ENCODE results near the gene CEP170B. TPM values are rescaled to one million over a fixed set of nuclear protein-coding genes. Genes with fewer than 3 reads are reported as not detected.
"Not testable (repeated sequence)": the region's sequence is repeated elsewhere in the genome, so short reads cannot be mapped to it uniquely, and the experiment has no call there.

CEP170B gene
- total RNA-seq, 1 experiment from 2014 or later = 0.12 TPM

GRCh38 chr14:104857931-104858330, 7.1 kb upstream of the CEP170B start:
- not testable (repeated sequence) for H3K4me1 ChIP-seq; H3K27ac ChIP-seq; H3K9me3 ChIP-seq (replicated peaks); H3K36me3 ChIP-seq; H3K4me3 ChIP-seq; H3K27me3 ChIP-seq; DNase-seq

GRCh38 chr14:104858811-104859426, 6.1 kb upstream of the CEP170B start:
- H3K27me3 ChIP-seq = no peaks in the 10 kb centered on the region

DNA sequence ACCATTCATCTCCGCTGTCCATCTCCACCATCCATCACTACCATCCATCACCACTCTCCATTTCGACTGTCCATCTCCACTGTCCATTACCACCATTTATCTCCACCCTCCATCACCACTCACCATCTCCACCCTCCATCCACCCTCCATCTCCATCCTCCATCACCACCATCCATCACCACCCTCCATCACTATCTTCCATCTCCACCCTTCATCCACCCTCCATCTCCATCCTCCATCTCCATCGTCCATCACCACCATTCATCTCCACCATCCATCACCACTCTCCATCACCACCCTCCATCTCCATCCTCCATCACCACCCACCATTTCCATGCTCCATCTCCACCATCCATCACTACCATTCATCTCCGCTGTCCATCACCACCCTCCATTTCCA, 5.2 kb upstream of the CEP170B start:
- no peaks in the 10 kb centered on the region for H3K27me3 ChIP-seq
- DNase-seq = no peak
- no peak overlapping the region for H3K27ac ChIP-seq
- no peaks in the 10 kb centered on the region for H3K9me3 ChIP-seq (replicated peaks)
- H3K4me1 ChIP-seq = no peaks in the 10 kb centered on the region
- no peak overlapping the region for H3K4me3 ChIP-seq
- H3K36me3 ChIP-seq = no peaks in the 10 kb centered on the region

More at GRCh38 chr14:104858811-104859426, 6.1 kb upstream of the CEP170B start:
- Histone ChIP-seq H3K4me1 (no peaks in the 10 kb centered on the region), H3K4me3 (no peak overlapping the region), H3K9me3 (replicated peaks) (no peaks in the 10 kb centered on the region), H3K27ac (no peak overlapping the region), H3K36me3 (no peaks in the 10 kb centered on the region)
- no peak for DNase-seq

DNA sequence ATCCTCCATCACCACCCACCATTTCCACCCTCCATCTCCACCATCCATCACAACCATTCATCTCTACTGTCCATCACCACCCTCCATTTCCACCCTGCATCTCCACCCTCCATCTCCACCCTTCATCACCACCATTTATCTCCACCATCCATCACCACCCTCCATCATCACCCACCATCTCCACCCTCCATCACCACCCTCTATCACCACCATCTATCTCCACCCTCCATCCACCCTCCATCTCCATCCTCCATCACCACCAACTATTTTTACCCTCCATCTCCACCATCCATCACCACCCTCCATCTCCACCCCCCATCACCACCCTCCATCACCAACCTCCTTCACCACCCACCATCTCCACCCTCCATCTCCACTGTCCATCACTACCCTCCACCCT, 4.7 kb upstream of the CEP170B start:
- H3K27me3 ChIP-seq = no peaks in the 10 kb centered on the region
- DNase-seq = no peak
- no peaks in the 10 kb centered on the region for H3K9me3 ChIP-seq (replicated peaks)
- H3K4me3 ChIP-seq = no peak overlapping the region
- no peaks in the 10 kb centered on the region for H3K36me3 ChIP-seq
- H3K4me1 ChIP-seq = no peaks in the 10 kb centered on the region
- H3K27ac ChIP-seq = no peak overlapping the region

DNA sequence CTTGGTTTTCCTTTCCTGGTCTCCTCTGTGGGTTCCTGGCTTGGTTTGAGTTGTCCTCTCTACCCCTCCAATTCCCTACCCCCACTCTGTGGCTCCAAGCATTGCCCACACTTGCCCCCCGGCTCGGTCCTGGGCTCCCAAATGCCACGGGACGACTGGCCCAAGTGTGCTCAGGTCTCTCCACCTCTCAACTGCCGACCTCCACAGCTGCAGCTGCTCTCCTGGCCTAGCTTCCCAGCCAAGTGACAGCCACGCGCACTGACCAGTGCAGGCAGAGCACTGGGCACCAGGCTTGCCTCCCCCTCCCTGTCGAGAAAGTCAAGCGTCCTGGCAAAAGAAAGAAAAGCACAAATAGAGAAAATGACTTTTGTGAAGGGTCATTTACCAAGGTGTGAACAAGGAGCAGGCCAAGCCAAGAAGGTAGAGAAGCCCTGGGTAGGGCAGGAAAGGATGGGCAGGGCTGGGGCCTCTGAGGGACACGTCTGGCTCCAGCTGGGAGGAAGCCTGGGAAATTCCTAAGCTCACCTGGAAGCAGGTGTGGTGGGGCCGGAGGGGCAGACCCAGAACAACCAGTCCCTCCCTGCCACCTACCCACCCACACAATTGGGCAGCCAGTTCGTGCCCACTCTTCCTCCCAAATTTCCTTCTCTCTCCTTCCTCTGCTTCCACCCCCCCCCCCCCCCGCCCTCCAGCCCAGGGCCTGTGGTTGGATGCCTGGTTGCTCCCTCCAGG, 1.8 kb upstream of the CEP170B start:
- Histone ChIP-seq H3K27ac (no peak overlapping the region), H3K4me1 (no peaks in the 10 kb centered on the region), H3K4me3 (no peak overlapping the region), H3K27me3 (no peaks in the 10 kb centered on the region), H3K36me3 (no peaks in the 10 kb centered on the region), H3K9me3 (replicated peaks) (no peaks in the 10 kb centered on the region)
- DNase-seq = no peak

- H3K4me3 ChIP-seq = no peak overlapping the region
- DNase-seq = no peak
- no peaks in the 10 kb centered on the region for H3K9me3 ChIP-seq (replicated peaks)
- H3K4me1 ChIP-seq = no peaks in the 10 kb centered on the region
- H3K27ac ChIP-seq = no peak overlapping the region
- H3K36me3 ChIP-seq = no peaks in the 10 kb centered on the region
- H3K27me3 ChIP-seq = no peaks in the 10 kb centered on the region
Observed at GRCh38 chr14:104863923-104864266, 1.2 kb upstream of the CEP170B start.

DNA sequence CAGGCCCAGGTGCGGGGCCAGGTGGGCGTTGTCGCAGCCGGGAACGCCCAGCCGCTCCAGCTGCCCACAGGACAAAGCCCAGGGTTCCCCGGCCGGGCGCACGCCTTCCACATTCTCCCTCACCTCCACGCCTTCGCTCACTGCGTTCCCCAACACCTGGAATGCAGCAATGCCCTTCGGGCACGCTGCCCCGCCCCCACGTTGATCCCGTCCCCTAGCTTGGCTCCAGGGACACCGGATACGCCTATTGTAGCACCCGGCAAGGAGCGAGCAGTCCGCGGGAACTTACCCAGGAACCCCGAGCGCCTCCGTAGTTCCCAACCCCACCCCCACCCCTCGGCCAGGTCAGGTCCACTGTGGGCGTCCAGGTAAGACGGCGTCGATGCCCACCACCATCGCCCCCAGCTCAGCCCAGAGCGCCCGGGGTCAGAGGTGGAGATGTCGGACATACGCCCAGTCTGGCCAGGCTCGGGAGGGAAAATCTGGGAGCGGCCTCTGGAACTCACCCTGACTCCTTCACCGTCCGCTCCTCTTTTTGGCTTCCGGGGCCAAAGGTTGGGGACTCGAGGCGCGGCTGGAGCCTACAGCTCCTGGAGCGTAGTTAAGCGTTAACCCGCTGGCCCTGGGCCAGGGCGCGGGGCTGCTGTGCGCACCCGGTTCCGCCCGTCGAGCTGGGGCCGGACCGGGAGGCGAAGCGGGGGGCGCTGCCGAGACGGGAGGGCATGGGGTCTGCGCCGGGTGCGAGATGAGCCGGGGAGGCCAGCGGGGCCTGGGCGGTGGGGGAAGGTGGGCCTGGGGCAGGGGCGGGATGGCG, 594 bp upstream of the CEP170B start:
- H3K9me3 ChIP-seq (replicated peaks) = no peaks in the 10 kb centered on the region
- 0 out of 2 replicates have a peak, but pooled peaks cover 1% of the 10 kb centered on the region for H3K27me3 ChIP-seq
- no peak overlapping the region for H3K4me3 ChIP-seq
- no peak for DNase-seq
- H3K4me1 ChIP-seq = no peaks in the 10 kb centered on the region
- H3K36me3 ChIP-seq = no peaks in the 10 kb centered on the region
- H3K27ac ChIP-seq = no peak overlapping the region

GRCh38 chr14:104865631-104866441, 768 bp downstream of the CEP170B start:
- Histone ChIP-seq H3K36me3 (no peaks in the 10 kb centered on the region), H3K27ac (no peak overlapping the region), H3K4me3 (no peak overlapping the region), H3K9me3 (replicated peaks) (no peaks in the 10 kb centered on the region), H3K4me1 (no peaks in the 10 kb centered on the region), H3K27me3 (peaks cover 11% of the 10 kb centered on the region; the same call in 1 of the 2 replicates)
- no peak for DNase-seq

- Histone ChIP-seq H3K4me1 (no peaks in the 10 kb centered on the region), H3K9me3 (replicated peaks) (no peaks in the 10 kb centered on the region), H3K27ac (no peak overlapping the region), H3K27me3 (peaks cover 11% of the 10 kb centered on the region; the same call in 1 of the 2 replicates), H3K4me3 (no peak overlapping the region), H3K36me3 (no peaks in the 10 kb centered on the region)
- DNase-seq = no peak
Observed at GRCh38 chr14:104866451-104867370, 1.6 kb downstream of the CEP170B start.

DNA sequence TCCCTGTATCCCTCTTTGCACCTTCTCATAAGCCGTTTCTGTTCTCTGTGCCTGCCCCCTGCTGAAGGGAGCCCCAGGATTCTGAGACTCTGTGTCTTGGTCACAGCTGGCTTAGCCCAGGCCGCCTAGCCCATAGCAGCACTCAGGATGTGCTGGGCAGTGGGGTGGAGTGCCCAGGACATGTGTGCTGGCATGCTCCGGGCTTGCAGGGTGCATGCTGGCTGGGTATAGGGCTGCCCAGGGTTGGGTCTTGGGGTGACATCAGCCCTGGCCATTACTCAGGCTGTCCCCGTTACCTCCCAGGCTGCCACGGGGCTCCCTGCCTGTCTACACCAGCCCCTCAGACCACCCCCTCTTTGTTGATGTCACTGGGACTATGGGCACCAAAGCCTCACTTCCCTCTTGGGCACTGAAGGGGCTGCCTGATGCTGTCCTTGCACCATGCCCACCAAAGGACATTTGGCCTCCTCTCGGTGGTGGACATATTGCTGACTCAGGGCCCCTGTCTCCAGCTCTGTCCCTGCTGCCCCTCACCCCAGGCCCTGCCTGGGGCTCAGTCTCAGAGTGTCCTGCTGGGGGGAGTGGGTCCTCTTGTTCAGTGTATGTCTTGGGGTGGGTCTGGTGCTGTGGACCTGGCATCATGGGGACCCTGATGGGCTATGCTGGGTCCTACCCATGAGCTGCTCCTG, 2.4 kb downstream of the CEP170B start:
- H3K9me3 ChIP-seq (replicated peaks) = no peaks in the 10 kb centered on the region
- no peak for DNase-seq
- no peaks in the 10 kb centered on the region for H3K4me1 ChIP-seq
- H3K27ac ChIP-seq = no peak overlapping the region
- no peaks in the 10 kb centered on the region for H3K36me3 ChIP-seq
- peaks cover 11% of the 10 kb centered on the region; the same call in 1 of the 2 replicates for H3K27me3 ChIP-seq
- H3K4me3 ChIP-seq = no peak overlapping the region

- Histone ChIP-seq H3K4me3 (no peak overlapping the region), H3K9me3 (replicated peaks) (no peaks in the 10 kb centered on the region), H3K27me3 (peaks cover 11% of the 10 kb centered on the region; the same call in 1 of the 2 replicates), H3K27ac (no peak overlapping the region), H3K36me3 (no peaks in the 10 kb centered on the region), H3K4me1 (no peaks in the 10 kb centered on the region)
- DNase-seq = no peak
Observed at GRCh38 chr14:104868060-104868740, 3.1 kb downstream of the CEP170B start.

GRCh38 chr14:104868811-104869572, 3.9 kb downstream of the CEP170B start:
- Histone ChIP-seq H3K27ac (no peak overlapping the region), H3K4me1 (no peaks in the 10 kb centered on the region), H3K9me3 (replicated peaks) (no peaks in the 10 kb centered on the region), H3K27me3 (peaks cover 11% of the 10 kb centered on the region; the same call in 1 of the 2 replicates), H3K4me3 (no peak overlapping the region), H3K36me3 (no peaks in the 10 kb centered on the region)
- DNase-seq = no peak

Data from SJCRH30 (cell line).